ENCODE results near the gene TRAF3.

DNA sequence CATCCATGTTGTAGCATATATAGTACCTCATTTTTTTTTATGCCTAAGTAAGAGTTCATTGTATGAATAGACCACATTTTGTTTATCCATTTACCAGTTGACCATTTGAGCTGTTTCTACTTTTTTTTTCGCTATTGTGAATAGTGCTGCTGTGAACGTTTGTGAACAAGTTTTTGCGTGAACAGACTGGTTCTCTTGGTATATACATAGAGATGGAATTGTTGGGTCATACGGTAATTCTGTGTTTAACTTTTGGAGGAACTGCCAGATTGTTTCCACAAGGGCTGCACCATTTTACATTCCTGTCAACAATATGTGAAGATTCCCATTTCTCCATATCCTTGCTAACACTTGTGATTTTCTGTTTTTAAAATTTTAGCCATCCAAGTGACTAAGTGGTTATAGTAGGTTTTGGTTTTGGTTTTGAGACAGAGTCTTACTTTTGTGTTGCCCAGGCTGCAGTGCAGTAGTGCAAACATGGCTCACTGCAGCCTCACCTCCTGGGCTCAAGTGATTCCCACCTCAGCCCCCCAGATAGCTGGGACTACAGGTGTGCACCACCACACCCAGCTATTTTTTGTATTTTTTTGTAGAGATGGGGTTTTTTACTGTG is 76.9 kb downstream of the TRAF3 start:
- TF ChIP-seq YY1 (IDR thresholded peaks at IDR 0.05; ENCODE audit: low read depth) (no peak), EGR1 (IDR thresholded peaks at IDR 0.05) (no peak), CREB1 (IDR thresholded peaks at IDR 0.05; ENCODE audit: low read depth) (no peak)
- TF ChIP-seq, protein P1, sequence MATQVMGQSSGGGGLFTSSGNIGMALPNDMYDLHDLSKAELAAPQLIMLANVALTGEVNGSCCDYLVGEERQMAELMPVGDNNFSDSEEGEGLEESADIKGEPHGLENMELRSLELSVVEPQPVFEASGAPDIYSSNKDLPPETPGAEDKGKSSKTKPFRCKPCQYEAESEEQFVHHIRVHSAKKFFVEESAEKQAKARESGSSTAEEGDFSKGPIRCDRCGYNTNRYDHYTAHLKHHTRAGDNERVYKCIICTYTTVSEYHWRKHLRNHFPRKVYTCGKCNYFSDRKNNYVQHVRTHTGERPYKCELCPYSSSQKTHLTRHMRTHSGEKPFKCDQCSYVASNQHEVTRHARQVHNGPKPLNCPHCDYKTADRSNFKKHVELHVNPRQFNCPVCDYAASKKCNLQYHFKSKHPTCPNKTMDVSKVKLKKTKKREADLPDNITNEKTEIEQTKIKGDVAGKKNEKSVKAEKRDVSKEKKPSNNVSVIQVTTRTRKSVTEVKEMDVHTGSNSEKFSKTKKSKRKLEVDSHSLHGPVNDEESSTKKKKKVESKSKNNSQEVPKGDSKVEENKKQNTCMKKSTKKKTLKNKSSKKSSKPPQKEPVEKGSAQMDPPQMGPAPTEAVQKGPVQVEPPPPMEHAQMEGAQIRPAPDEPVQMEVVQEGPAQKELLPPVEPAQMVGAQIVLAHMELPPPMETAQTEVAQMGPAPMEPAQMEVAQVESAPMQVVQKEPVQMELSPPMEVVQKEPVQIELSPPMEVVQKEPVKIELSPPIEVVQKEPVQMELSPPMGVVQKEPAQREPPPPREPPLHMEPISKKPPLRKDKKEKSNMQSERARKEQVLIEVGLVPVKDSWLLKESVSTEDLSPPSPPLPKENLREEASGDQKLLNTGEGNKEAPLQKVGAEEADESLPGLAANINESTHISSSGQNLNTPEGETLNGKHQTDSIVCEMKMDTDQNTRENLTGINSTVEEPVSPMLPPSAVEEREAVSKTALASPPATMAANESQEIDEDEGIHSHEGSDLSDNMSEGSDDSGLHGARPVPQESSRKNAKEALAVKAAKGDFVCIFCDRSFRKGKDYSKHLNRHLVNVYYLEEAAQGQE (IDR thresholded peaks at IDR 0.05; ENCODE audit: low read depth): no peak
